ENCODE results near the gene ST6GALNAC6.

Gene ST6GALNAC6, protein sequence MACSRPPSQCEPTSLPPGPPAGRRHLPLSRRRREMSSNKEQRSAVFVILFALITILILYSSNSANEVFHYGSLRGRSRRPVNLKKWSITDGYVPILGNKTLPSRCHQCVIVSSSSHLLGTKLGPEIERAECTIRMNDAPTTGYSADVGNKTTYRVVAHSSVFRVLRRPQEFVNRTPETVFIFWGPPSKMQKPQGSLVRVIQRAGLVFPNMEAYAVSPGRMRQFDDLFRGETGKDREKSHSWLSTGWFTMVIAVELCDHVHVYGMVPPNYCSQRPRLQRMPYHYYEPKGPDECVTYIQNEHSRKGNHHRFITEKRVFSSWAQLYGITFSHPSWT

DNA sequence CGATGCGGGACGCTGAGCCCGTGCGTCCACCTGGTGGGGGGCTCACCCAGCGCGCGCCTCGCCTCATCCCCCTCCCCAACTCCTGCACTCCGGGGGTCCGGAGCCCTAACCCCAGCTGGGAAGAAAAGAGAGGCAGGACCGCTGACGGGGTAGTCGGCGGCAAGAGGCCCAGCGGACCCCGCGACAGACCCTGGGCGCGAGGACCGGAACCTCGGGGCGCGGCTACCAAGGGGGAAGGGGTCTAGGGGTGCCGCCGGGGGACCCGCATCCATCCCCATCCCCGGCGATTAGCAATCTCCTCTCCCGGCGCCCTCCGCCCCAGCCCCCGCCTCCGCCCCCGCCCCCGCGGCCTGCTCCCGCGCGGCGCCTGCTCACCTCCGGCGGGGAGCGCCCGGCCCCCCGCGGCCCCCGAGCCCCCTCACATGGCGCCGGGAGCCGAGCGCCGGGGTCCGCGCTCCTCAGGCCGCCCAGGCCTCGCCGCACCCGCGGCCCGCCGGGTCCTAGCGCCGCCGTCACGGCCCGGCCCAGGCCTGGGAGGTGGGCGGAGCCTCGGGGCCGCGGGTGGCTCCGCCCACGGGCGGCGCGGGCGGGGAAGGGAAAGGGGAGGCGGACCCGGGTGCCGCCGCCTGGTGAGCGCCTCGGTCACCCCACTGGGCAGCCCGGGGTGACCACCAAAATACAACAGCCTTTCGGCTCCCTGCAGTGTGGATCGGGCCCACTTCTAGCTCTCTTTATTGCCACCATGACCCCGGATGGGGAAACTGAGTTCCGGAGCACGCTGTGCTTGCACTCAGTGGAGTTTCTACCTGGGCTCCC lies at the start of gene ST6GALNAC6:
Gene ST6GALNAC6 (minus strand): TSS at position 476 of the 816 bp plus-strand sequence. CDS start 1,622 bp downstream, outside the sequence.
- DNase-seq (ENCODE audit: low spot score) = peak; percentile 95
- CTCF ChIA-PET = interaction anchor here (1.1 to 1.4 kb wide), 4 partner anchors 11 to 219 kb away, joined by 3 to 4 read pairs (median 4); partner anchors contain the start of gene ST6GALNAC4
- POLR2A ChIA-PET (ENCODE audit: low non-redundant PET) = interaction anchor here (0.6 kb wide), 2 partner anchors 107 to 401 kb away, joined by 4 to 6 read pairs; no protein-coding TSS in a partner anchor
- H3K27ac ChIP-seq = peak within 1 kb of the TSS; percentile 84
- TF ChIP-seq, protein P1, sequence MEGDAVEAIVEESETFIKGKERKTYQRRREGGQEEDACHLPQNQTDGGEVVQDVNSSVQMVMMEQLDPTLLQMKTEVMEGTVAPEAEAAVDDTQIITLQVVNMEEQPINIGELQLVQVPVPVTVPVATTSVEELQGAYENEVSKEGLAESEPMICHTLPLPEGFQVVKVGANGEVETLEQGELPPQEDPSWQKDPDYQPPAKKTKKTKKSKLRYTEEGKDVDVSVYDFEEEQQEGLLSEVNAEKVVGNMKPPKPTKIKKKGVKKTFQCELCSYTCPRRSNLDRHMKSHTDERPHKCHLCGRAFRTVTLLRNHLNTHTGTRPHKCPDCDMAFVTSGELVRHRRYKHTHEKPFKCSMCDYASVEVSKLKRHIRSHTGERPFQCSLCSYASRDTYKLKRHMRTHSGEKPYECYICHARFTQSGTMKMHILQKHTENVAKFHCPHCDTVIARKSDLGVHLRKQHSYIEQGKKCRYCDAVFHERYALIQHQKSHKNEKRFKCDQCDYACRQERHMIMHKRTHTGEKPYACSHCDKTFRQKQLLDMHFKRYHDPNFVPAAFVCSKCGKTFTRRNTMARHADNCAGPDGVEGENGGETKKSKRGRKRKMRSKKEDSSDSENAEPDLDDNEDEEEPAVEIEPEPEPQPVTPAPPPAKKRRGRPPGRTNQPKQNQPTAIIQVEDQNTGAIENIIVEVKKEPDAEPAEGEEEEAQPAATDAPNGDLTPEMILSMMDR (conservative IDR thresholded peaks at IDR 0.05; ENCODE audit: low read depth) = no peak

DNA sequence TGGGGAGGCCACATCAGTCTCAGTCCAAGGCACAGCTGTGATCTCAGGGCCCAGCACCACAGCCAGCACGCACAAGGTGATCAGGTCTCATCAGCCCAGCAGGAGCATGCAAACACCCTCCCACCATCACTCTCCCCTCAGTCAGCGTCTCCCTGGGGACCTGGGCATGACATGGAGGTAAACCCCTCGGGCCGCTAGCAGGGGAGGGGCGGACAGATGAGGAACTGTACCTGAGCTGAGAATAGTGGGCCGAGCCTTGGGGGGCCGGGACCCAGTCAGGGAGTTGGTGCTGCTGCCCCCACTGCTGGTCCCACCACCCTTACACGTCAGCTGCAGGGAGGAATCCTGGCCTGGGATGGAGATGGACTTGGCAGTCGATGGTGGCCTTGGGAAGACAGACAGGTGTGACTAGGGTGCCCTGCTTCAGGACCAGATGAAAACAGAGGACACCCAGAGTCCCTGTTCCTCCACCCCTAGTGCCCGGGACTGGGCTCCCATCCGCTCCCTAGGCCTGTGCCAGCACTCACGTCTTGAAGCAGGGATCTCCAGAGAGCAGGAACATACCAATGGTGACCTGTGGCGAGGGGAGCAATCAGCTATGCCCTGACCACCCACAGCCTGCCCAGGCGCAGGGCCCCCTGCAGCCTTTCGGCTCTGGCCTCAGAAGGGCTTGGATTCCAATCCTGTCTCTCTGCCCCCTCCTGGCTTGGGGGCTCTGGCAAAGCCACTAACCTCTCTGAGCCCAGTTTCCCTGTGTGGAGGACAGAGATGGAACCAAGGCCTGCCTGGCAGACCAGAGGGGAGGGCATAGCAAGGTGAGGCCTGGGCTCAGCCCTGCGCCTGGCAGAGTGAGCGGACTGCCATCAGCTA lies 48.7 kb upstream of the ST6GALNAC6 start:
- DNase-seq (ENCODE audit: low spot score) = no peak
- peak overlapping the region; percentile 50 for H3K27ac ChIP-seq
- CTCF ChIA-PET = interaction anchor here (1.3 to 1.4 kb wide), 2 partner anchors 31 to 87 kb away, joined by 4 read pairs; no protein-coding TSS in a partner anchor
- POLR2A ChIA-PET (ENCODE audit: low non-redundant PET) = no interaction called here
- TF ChIP-seq, protein P1 (conservative IDR thresholded peaks at IDR 0.05; ENCODE audit: low read depth) = no peak

DNA sequence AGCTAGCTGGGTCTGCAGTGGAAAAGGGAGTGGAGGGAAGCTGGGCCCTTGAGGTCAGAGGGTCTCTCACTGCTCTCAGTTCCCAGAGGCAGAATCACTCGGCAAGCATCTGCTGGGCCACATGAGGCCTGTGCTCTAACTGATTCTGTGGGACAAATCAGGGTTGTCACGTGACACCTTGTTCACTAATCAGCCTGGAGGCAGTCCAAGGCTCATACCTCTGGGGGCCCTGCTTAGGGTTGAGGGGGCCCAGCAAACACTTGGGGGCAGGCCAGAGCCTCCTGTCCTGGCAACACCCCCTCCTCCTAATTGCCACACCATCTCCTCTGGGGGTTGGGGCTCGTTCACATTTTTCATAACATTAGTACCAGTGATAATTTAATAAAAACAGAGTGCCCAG lies 47.3 kb upstream of the ST6GALNAC6 start:
- ChIA-PET POLR2A (ENCODE audit: low non-redundant PET) (interaction anchor here (0.6 kb wide), 1 partner anchor 93 kb away, joined by 5 read pairs; no protein-coding TSS in a partner anchor), CTCF (no interaction called here)
- H3K27ac ChIP-seq = peak overlapping the region; percentile 50
- TF ChIP-seq, protein P1 (conservative IDR thresholded peaks at IDR 0.05; ENCODE audit: low read depth) = no peak
- no peak for DNase-seq (ENCODE audit: low spot score)

DNA sequence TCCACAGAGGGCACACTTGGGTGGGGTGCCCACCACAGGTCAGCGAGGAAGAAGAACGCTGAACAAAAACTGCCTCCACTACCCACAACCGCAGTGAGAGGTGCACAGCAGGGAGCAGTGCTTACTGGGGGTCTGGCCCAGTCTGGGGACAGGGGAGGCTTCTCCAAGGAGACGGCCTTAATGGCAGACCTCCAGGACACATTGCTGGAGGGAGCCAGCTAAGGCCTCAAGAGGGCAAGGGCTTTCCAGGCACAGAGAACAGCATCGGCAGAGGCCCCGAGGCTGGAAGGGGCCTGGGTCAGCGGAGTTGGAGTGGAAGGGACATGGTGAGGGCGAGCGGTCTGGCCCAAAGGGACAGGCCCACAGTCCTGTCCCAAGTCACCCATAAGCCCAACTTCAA lies 46.5 kb upstream of the ST6GALNAC6 start:
- ChIA-PET CTCF (interaction anchor here (4.2 kb wide), 1 partner anchor 8 kb away, joined by 31 read pairs; no protein-coding TSS in a partner anchor), POLR2A (ENCODE audit: low non-redundant PET) (interaction anchor here (0.6 kb wide), 2 partner anchors 94 to 99 kb away, joined by 3 to 5 read pairs; no protein-coding TSS in a partner anchor)
- peak overlapping the region; percentile 50 for H3K27ac ChIP-seq
- no peak for DNase-seq (ENCODE audit: low spot score)
- TF ChIP-seq, protein P1 (conservative IDR thresholded peaks at IDR 0.05; ENCODE audit: low read depth) = no peak

- H3K27ac ChIP-seq = peak overlapping the region; percentile 50
- ChIA-PET CTCF (interaction anchor here (3.7 to 4.2 kb wide), 2 partner anchors 8 to 90 kb away, joined by 31 to 68 read pairs; no protein-coding TSS in a partner anchor), POLR2A (ENCODE audit: low non-redundant PET) (interaction anchor here (0.6 kb wide), 1 partner anchor 99 kb away, joined by 3 read pairs; no protein-coding TSS in a partner anchor)
- no peak for DNase-seq (ENCODE audit: low spot score)
- TF ChIP-seq, protein P1 (conservative IDR thresholded peaks at IDR 0.05; ENCODE audit: low read depth) = no peak
Observed at GRCh38 chr9:127945338-127945737, 45.9 kb upstream of the ST6GALNAC6 start.

Measured in RWPE1 (cell line).